GM20431 (cell line): ENCODE results near the gene SLC35B4.

ENCODE experiments used
- in situ Hi-C: fragments of 300-500 bp; cut with MseI, MboI; formaldehyde crosslinking; loops from one replicate; pipeline ENCODE4 v1.15.0; 2020; ENCODE audit warnings: low sequenced_read_pairs; ENCODE audit not compliant: unreplicated experiment

The SLC35B4 gene

GRCh38 chr7:134246347-134246746, 70.4 kb downstream of the SLC35B4 start:
- in situ Hi-C loops, result no loop called here

- in situ Hi-C loops, result no loop called here
Observed at GRCh38 chr7:134245253-134245652, 71.5 kb downstream of the SLC35B4 start.
